Panc1 (cell line): ENCODE data around the gene RPF1. TPM values are rescaled to one million over a fixed set of nuclear protein-coding genes. Genes with fewer than 3 reads are reported as not detected.

Source experiments
- ATAC-seq: fragments of 200-7000 bp; cut with Tn5 transposase; 2 replicates; pipeline ENCODE4 v1.9.1; 2020; ENCODE audit warnings: mild to moderate bottlenecking, moderate library complexity
- BruUV-seq: library from RNA; stranded (reverse); fragments of 400-500 nt; replicated peaks from 2 replicates; lab custom pipeline; 2021; lab: Mats Ljungman, UMichigan
- CTCF ChIA-PET: fragments of 300-600 bp; sonication (Branson Sonifier 250); formaldehyde crosslinking; loops from one replicate; lab custom pipeline; 2022; ENCODE audit warnings: antibody characterized with exemption; lab: Charles Lee
- POLR2A ChIA-PET: fragments of 300-600 bp; sonication (Branson Sonifier 250); formaldehyde crosslinking; loops from one replicate; lab custom pipeline; 2022; ENCODE audit warnings: antibody characterized with exemption; lab: Charles Lee
- DNase-seq: peaks from one replicate; pipeline ENCODE4 v3.0.0-alpha.2; 2010; ENCODE audit warnings: low read depth, low spot score
- H3K27ac ChIP-seq: 2 replicates; pipeline ENCODE4 v1.5.1; 2011; ENCODE audit warnings: mild to moderate bottlenecking, low read length, inconsistent platforms
- H3K27me3 ChIP-seq: fragments of 200-500 bp; sonication (Bioruptor generic); 2 replicates; pipeline ENCODE4 v1.6.0; 2014; ENCODE audit warnings: low read length, inconsistent platforms; ENCODE audit not compliant: control insufficient read depth, insufficient read depth
- H3K36me3 ChIP-seq: fragments of 200-500 bp; sonication (Bioruptor generic); 2 replicates; pipeline ENCODE4 v1.5.1; 2014; ENCODE audit warnings: inconsistent platforms, mild to moderate bottlenecking, low read length, moderate library complexity; ENCODE audit not compliant: control insufficient read depth, insufficient read depth
- H3K4me1 ChIP-seq: 2 replicates; pipeline ENCODE4 v1.5.1; 2011; ENCODE audit warnings: inconsistent platforms, mild to moderate bottlenecking, low read length, moderate library complexity; ENCODE audit not compliant: control insufficient read depth, insufficient read depth
- H3K4me3 ChIP-seq, 2 experiments: 2 replicates each; pipeline ENCODE4 v1.5.1; 2011 to 2012; ENCODE audit warnings: low read depth in 2 of 2, low read length in 2 of 2, mild to moderate bottlenecking in 2 of 2, inconsistent platforms in 1 of 2, moderate library complexity in 1 of 2
- H3K9me3 ChIP-seq: fragments of 200-500 bp; sonication (Bioruptor generic); 2 replicates; pipeline ENCODE4 v1.5.1; 2014; ENCODE audit warnings: low read depth, mild to moderate bottlenecking, inconsistent platforms, low read length, moderate library complexity; ENCODE audit not compliant: control insufficient read depth, insufficient read depth
- CTCF ChIP-seq: fragments of 450-650 bp; IDR thresholded peaks from 2 replicates; pipeline ENCODE4 v1.5.1; 2017; ENCODE audit warnings: mild to moderate bottlenecking
- POLR2AphosphoS5 ChIP-seq: IDR thresholded peaks from 2 replicates; pipeline ENCODE4 v1.6.1; 2012; ENCODE audit warnings: mild to moderate bottlenecking, low read depth, low read length, moderate library complexity
- REST ChIP-seq, 2 experiments: IDR thresholded peaks; 2 replicates each; pipeline ENCODE4 v1.6.1; 2011 to 2012; ENCODE audit warnings: low read depth in 2 of 2, control low read depth in 1 of 2, low read length in 1 of 2, mild to moderate bottlenecking in 1 of 2, moderate library complexity in 1 of 2; ENCODE audit not compliant: insufficient read depth in 1 of 2
- SIN3A ChIP-seq: IDR thresholded peaks from 2 replicates; pipeline ENCODE4 v1.6.1; 2012; ENCODE audit warnings: low read depth, mild to moderate bottlenecking, low read length, moderate library complexity, borderline replicate concordance; ENCODE audit not compliant: insufficient read depth
- TCF7L2 ChIP-seq: IDR thresholded peaks from 2 replicates; pipeline ENCODE4 v1.6.1; 2011; ENCODE audit warnings: mild to moderate bottlenecking, low read depth, low read length, inconsistent platforms
- in situ Hi-C: cut with HindIII; loops from 2 replicates; pipeline ENCODE4 v1.10.0; 2016; ENCODE audit warnings: low sequenced_read_pairs, low pct_unique_long_range_greater_than_20kb
- intact Hi-C: fragments of 100-400 bp; cut with micrococcal nuclease; formaldehyde crosslinking; loops from one replicate; pipeline ENCODE4 v1.10.0; 2022; ENCODE audit not compliant: unreplicated experiment
- total RNA-seq: library from RNA; stranded (reverse); gene quantifications from one replicate; pipeline ENCODE4 v1.2.1, GENCODE V29; 2021; ENCODE audit not compliant: unreplicated experiment

Gene RPF1
- total RNA-seq, 1 experiment from 2014 or later = 73.0 TPM

GRCh38 chr1:84496498-84496897 lies 17.4 kb downstream of the RPF1 start:
- in situ Hi-C loops = no loop called here
- H3K36me3 ChIP-seq = peaks cover 83% of the 10 kb centered on the region
- BruUV-seq = no TSS peak

GRCh38 chr1:84497631-84498275 lies 18.7 kb downstream of the RPF1 start:
- in situ Hi-C loops (no loop called here), intact Hi-C loops (no loop called here)
- no peaks in the 10 kb centered on the region for H3K27me3 ChIP-seq
- ATAC-seq (no peak), DNase-seq (no peak)
- no peak overlapping the region for H3K4me3 ChIP-seq
- POLR2A ChIA-PET = interaction anchor here (0.8 kb wide), 1 partner anchor 11 kb away, joined by 4 read pairs; no protein-coding TSS in a partner anchor
- peaks cover 76% of the 10 kb centered on the region for H3K36me3 ChIP-seq
- CTCF ChIA-PET = no interaction called here
- no peak for TF ChIP-seq TCF7L2
- no peak for TF ChIP-seq REST (IDR thresholded peaks at IDR 0.05; ENCODE audit: insufficient read depth in 1 of 2, low read depth in 2 of 2, low read length in 1 of 2)
- no peak for TF ChIP-seq SIN3A
- no peak for TF ChIP-seq CTCF
- TF ChIP-seq POLR2AphosphoS5 = no peak
- TSS peak; percentile 3 for BruUV-seq
- no peak overlapping the region for H3K27ac ChIP-seq
- H3K9me3 ChIP-seq = no peaks in the 10 kb centered on the region
- H3K4me1 ChIP-seq = peaks cover 17% of the 10 kb centered on the region; the same call in 1 of the 2 replicates

More at GRCh38 chr1:84496498-84496897, 17.4 kb downstream of the RPF1 start:
- TF ChIP-seq POLR2AphosphoS5 (peak; percentile 73), TCF7L2 (no peak)
- Histone ChIP-seq H3K27me3 (no peaks in the 10 kb centered on the region), H3K4me1 (peaks cover 10% of the 10 kb centered on the region; the same call in 1 of the 2 replicates), H3K4me3 (no peak overlapping the region), H3K27ac (no peak overlapping the region), H3K9me3 (no peaks in the 10 kb centered on the region)
- no peak for DNase-seq
- intact Hi-C loops = loop anchor here (1.0 kb wide), 1 partner anchor 12 kb away; no protein-coding TSS in a partner anchor
- POLR2A ChIA-PET = no interaction called here
- no peak for ATAC-seq
- CTCF ChIA-PET = no interaction called here

- TF ChIP-seq POLR2AphosphoS5 = no peak
- Histone ChIP-seq H3K27me3 (no peaks in the 10 kb centered on the region), H3K27ac (no peak overlapping the region), H3K4me1 (peaks cover 39% of the 10 kb centered on the region), H3K36me3 (peaks cover 37% of the 10 kb centered on the region), H3K9me3 (no peaks in the 10 kb centered on the region), H3K4me3 (no peak overlapping the region)
- intact Hi-C loops (loop anchor here (5.0 kb wide), 1 partner anchor 99 kb away; no protein-coding TSS in a partner anchor), in situ Hi-C loops (no loop called here)
- DNase-seq (no peak), ATAC-seq (no peak)
- CTCF ChIA-PET = no interaction called here
- POLR2A ChIA-PET = interaction anchor here (1.5 kb wide), 1 partner anchor 100 kb away, joined by 6 read pairs; no protein-coding TSS in a partner anchor
- BruUV-seq = no TSS peak
Observed at GRCh38 chr1:84502927-84503326, 23.9 kb downstream of the RPF1 start.
